Subcutaneous adipose tissue (tissue), 4 donors: ENCODE results near the gene RALGPS2. TPM values are rescaled to one million over a fixed set of nuclear protein-coding genes. Genes with fewer than 3 reads are reported as not detected.

Source experiments
- total RNA-seq, 4 donors: library from RNA; depleted of rRNA; stranded (reverse); fragments of >200 nt; gene quantifications; one replicate each; pipeline ENCODE4 v1.1.0, GENCODE V29; 2016
- TF ChIP-seq, protein P1 (sequence below): fragments of 450-650 bp; IDR thresholded peaks from one replicate; pipeline ENCODE4 v1.5.1; 2016; ENCODE audit warnings: low read depth, mild to moderate bottlenecking, control low read depth, antibody characterized with exemption, moderate library complexity

Gene RALGPS2
- total RNA-seq, 4 donors from 2014 or later: 11.7 to 14.8 (median 12.8) TPM

DNA sequence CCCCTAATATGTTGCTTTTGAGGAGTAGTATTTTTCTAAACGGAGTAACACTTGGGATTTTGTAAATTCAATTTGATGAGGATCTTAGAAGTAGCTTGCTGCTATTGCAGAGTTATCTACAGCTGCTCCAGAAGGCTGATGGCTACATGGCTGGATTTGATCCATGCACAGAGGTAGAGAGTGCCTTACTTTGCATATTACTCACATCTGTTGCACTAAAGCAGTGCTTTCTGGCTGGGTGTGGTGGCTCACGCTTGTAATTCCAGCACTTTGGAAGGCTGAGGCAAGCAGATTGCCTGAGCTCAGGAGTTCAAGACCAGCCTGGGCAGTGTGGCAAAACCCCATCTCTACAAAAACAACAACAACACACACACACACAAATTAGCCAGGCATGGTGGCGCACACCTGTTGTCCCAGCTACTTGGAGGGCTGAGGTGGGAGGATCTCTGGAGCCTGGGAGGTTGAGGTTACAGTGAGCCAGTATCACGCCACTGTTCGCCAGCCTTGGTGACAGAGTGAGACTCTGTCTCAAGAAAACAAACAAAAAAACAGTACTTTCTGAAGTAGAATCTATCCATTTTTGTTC is 24.6 kb downstream of the RALGPS2 start:
- TF ChIP-seq, protein P1, sequence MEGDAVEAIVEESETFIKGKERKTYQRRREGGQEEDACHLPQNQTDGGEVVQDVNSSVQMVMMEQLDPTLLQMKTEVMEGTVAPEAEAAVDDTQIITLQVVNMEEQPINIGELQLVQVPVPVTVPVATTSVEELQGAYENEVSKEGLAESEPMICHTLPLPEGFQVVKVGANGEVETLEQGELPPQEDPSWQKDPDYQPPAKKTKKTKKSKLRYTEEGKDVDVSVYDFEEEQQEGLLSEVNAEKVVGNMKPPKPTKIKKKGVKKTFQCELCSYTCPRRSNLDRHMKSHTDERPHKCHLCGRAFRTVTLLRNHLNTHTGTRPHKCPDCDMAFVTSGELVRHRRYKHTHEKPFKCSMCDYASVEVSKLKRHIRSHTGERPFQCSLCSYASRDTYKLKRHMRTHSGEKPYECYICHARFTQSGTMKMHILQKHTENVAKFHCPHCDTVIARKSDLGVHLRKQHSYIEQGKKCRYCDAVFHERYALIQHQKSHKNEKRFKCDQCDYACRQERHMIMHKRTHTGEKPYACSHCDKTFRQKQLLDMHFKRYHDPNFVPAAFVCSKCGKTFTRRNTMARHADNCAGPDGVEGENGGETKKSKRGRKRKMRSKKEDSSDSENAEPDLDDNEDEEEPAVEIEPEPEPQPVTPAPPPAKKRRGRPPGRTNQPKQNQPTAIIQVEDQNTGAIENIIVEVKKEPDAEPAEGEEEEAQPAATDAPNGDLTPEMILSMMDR: no peak

DNA sequence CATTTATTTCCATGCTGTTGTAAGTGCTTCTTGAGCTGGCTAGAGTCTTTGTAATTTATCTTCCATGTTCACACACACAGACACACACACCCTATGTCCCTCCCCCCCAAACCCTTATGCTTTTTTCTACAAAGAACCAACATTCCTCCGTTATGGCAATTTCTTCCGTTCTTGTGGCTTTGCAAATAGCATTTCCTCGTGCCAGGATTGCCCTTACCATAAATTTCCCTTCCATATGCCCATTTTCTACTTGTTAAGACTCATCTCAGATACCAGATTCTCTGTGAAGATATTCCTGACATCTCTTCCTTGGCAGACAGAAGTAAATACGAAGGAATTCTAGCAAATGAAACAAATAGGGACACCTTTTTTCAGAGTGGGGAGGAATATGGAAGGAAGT is 26.0 kb downstream of the RALGPS2 start:
- TF ChIP-seq, protein P1: no peak

DNA sequence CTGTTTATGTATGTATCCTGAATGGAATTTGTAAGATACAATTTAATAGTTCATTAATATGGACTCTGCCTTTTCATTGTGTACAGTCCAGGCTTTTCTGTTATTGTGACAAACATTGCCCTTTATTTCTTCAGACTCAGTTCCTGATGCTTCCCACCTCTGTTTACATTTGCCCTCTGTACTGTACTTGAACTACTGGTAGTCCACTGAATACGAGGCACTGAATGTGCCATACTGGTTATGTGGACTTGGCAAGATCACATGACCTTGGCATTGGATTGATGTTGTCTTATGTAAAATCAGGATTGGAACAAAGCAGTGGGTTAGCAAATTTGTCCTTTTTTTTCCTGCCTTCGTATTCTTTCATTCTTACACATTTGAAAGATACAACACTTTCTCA is 27.8 kb downstream of the RALGPS2 start:
- TF ChIP-seq, protein P1: no peak

DNA sequence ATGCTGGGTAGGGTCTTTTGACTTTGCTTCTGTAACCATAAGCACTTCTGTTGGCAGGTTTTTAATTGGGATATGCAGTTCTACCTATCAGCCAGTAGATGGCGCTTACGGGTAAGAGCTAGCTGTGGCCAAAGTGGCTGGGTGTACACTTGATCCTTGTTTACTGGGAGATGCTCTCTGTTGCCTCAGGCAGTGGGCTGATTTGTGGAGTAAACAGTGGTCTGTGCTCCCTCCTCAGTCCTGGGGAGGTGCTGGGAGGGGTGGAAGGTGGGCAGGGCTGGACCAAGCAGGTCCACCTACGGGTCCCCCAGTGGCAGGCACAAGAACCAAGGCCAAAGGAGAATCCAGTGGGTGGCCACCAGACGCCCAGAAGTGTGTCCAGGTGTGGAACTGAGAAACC is 43.4 kb downstream of the RALGPS2 start:
- TF ChIP-seq, protein P1: no peak

DNA sequence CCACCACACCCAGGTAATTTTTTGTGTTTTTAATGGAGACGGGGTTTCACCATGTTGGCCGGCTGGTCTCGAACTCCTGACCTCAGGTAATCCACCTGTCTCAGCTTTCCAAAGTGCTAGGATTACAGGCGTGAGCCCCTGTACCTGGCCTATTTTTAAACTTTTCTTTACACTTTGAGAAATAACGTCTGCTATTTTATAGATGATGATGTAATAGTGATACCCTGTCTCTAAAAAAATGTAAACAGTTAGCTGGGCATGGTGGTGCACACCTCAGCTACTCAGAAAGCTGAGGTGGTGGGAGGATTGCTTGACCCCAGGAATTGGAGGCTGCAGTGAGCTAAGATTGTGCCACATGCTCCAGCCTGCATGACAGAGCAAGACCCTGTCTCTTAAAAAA is 47.9 kb downstream of the RALGPS2 start:
- TF ChIP-seq, protein P1: no peak

DNA sequence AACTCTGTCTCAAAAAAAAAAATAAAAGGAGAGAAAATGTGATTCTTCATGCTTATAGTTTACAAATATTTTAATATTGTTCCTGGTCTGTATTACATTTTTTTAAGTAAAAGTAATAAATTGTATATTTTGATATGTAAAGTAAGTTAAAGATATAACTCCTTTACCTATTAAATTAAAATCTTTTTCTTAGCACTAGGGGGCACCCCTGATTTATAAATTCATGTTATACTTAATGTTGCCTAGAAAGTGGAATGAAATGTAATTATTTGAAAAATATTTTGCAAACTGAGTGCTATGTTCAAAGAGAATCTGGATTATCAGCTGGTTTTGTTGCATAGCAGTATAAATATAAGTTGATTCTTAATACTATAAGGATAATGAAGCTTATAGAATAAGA is 49.2 kb downstream of the RALGPS2 start:
- TF ChIP-seq, protein P1: no peak

DNA sequence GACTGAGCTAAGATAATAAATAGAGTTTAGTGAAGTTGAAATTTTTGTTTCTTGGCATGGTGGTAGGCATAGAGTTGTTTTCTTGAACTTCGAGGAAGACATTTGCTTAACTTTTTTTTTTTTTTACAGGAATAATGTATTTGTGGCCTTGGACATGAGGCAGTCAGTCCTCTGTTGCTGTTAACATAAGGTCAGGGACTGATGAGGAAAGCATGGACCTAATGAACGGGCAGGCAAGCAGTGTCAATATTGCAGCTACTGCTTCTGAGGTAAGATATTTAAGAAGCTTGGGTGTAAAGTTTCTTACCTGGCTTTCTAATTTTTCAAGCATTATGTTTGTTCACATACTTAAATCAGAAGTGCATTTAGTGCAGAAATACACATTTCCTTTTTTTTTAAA is 51.5 kb downstream of the RALGPS2 start:
- TF ChIP-seq, protein P1: no peak
